Measurements from ENCODE around the gene CSRP1. TPM values are rescaled to one million over a fixed set of nuclear protein-coding genes. Genes with fewer than 3 reads are reported as not detected.

Gene CSRP1
- total and polyA plus RNA-seq, 2 of the 13 experiments (the other 11 are each of a cell fraction or from before 2014, with no cell fraction given) = 17.7 to 68.9 TPM

- POLR2A ChIA-PET = no interaction called here
- WGBS (ENCODE audit: low lambda C conversion rate) = 50% methylated on average over 5 of the region's 6 CpGs
- Histone ChIP-seq H3K27ac (ENCODE audit: extremely low read length, insufficient read depth, low read length) (no peak overlapping the region), H4K20me1 (ENCODE audit: insufficient read depth, low read length) (no peaks in the 10 kb centered on the region), H3K4me3 (replicated peaks in 1 of 3; ENCODE audit: insufficient read depth in 1 of 3, low read depth in 2 of 3, low read length in 3 of 3) (peak overlapping the region in 1 of 3 experiments; percentile 68; a peak in 1 of 6 replicates), H3K27me3 (ENCODE audit: control insufficient read depth in 1 of 2, insufficient read depth in 2 of 2, low read length in 2 of 2) (peaks cover 17 to 73% of the 10 kb centered on the region in 2 experiments), H3K9me3 (ENCODE audit: low read length) (no peaks in the 10 kb centered on the region), H3K79me2 (ENCODE audit: insufficient read depth, low read length) (no peaks in the 10 kb centered on the region), H3K4me2 (ENCODE audit: low read depth, low read length) (peak overlapping the region; percentile 73), H3K4me1 (ENCODE audit: insufficient read depth, low read length) (peaks cover 18% of the 10 kb centered on the region), H3K36me3 (replicated peaks in 1 of 2; ENCODE audit: control insufficient read depth in 1 of 2, insufficient read depth in 2 of 2, low read length in 2 of 2) (no peaks in the 10 kb centered on the region), H2AFZ (ENCODE audit: low read length) (no peak overlapping the region), H3K9ac (ENCODE audit: insufficient read depth, low read depth, low read length) (no peak overlapping the region)
- no peak for ATAC-seq
- intact Hi-C loops (cut with micrococcal nuclease; ENCODE audit: unreplicated experiment) = no loop called here
- no peak for FAIRE-seq
- TF ChIP-seq FOXP1 (IDR thresholded peaks at IDR 0.05) (no peak), FOXP1 (CRISPR knock-in tag; IDR thresholded peaks at IDR 0.05) (no peak), EZH2 (conservative IDR thresholded peaks at IDR 0.05; ENCODE audit: low read depth, low read length) (0 out of 2 replicates have a peak, but pooled peaks have one; percentile 13)
- no TSS peak for BruUV-seq (replicated peaks)
- no peak for DNase-seq (ENCODE audit: low spot score)
- in situ Hi-C loops (cut with HindIII; ENCODE audit: extremely low pct_ligation_motif_present, low pct_unique_long_range_greater_than_20kb) = no loop called here
- CTCF ChIA-PET (ENCODE audit: low intra/inter-chr PET ratio, low total read pairs) = no interaction called here
Observed at GRCh38 chr1:201537891-201538611, 31.1 kb upstream of the CSRP1 start.

- Histone ChIP-seq H3K9ac (ENCODE audit: insufficient read depth, low read depth, low read length) (no peak overlapping the region), H3K27ac (ENCODE audit: extremely low read length, insufficient read depth, low read length) (no peak overlapping the region), H3K27me3 (ENCODE audit: control insufficient read depth in 1 of 2, insufficient read depth in 2 of 2, low read length in 2 of 2) (peaks cover 17 to 77% of the 10 kb centered on the region in 2 experiments), H3K9me3 (ENCODE audit: low read length) (no peaks in the 10 kb centered on the region), H4K20me1 (ENCODE audit: insufficient read depth, low read length) (no peaks in the 10 kb centered on the region), H3K36me3 (replicated peaks in 1 of 2; ENCODE audit: control insufficient read depth in 1 of 2, insufficient read depth in 2 of 2, low read length in 2 of 2) (no peaks in the 10 kb centered on the region), H3K4me2 (ENCODE audit: low read depth, low read length) (no peak overlapping the region), H2AFZ (ENCODE audit: low read length) (no peak overlapping the region), H3K4me3 (replicated peaks in 1 of 3; ENCODE audit: insufficient read depth in 1 of 3, low read depth in 2 of 3, low read length in 3 of 3) (no peak overlapping the region), H3K79me2 (ENCODE audit: insufficient read depth, low read length) (no peaks in the 10 kb centered on the region), H3K4me1 (ENCODE audit: insufficient read depth, low read length) (peaks cover 18% of the 10 kb centered on the region)
- 64% methylated on average over 4 of the region's 4 CpGs for WGBS (ENCODE audit: low lambda C conversion rate)
- ChIA-PET POLR2A (no interaction called here), CTCF (ENCODE audit: low intra/inter-chr PET ratio, low total read pairs) (no interaction called here)
- TF ChIP-seq ZNF629 (CRISPR knock-in tag; conservative IDR thresholded peaks at IDR 0.05) (peak; percentile 51; the same call in 1 of the 2 replicates), GZF1 (CRISPR knock-in tag; IDR thresholded peaks at IDR 0.05) (no peak)
- in situ Hi-C loops (cut with HindIII; ENCODE audit: extremely low pct_ligation_motif_present, low pct_unique_long_range_greater_than_20kb) = no loop called here
- intact Hi-C loops (cut with micrococcal nuclease; ENCODE audit: unreplicated experiment) = no loop called here
- BruUV-seq (replicated peaks) = no TSS peak
- FAIRE-seq (no peak), DNase-seq (ENCODE audit: low spot score) (no peak), ATAC-seq (no peak)
Observed at GRCh38 chr1:201537467-201537866, 30.5 kb upstream of the CSRP1 start.
